ENCODE results near the gene NEDD4L.

NEDD4L gene

GRCh38 chr18:58391231-58391825, 347.3 kb downstream of the NEDD4L start:
- DNase-seq = no peak

GRCh38 chr18:58391932-58392323, 347.9 kb downstream of the NEDD4L start:
- DNase-seq = no peak

DNA sequence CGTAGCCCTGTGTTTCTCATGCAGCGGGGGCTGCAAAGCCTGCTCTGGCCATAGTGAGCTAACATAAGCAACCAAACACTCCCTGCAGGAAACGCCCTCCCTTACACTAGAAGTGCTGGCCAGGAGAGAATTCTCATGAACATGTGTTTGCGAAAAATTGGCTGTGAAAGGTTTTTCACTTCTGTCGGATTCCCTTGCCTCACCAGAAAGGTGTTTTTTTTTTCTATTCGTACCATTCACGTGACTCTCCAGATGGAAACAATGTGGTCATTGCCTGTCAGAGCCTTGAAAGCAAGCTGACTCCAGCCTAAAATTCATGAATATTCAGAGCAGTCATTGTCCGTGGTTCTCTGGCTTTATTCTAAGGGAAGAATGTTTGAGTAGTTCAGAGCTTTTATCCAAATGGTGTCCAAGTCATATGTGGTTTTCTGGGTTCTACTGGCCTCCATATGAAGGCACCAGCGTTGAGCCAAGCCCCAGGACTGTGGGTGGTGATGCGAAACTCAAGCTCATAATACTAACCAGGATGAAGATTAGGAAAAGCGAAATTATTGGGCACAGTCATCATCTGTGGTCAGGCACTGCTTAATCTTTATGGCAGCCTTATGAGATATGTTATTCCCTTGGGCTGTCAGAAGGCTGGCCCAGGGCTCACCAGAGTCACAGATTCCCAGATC, 348.4 kb downstream of the NEDD4L start:
- DNase-seq = no peak

DNA sequence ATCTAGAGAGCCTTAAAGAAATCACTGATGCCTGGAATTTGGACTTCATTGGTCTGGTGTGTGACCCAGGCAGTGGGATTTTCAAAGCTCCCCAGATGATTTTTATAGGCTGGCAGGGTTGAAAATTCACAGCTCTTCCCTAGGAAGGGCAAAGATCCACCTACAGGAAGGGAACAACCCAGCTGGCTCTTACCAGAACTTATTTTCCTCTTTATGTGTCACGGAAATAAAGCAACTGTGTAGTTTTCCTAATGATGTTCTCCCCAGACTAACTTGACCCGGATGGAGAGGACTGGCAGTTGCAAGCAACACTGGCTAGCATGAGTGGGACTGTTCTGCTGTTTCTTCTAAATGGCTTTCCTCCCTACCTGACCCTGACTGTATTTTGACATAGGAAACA, 349.3 kb downstream of the NEDD4L start:
- DNase-seq = no peak

DNA sequence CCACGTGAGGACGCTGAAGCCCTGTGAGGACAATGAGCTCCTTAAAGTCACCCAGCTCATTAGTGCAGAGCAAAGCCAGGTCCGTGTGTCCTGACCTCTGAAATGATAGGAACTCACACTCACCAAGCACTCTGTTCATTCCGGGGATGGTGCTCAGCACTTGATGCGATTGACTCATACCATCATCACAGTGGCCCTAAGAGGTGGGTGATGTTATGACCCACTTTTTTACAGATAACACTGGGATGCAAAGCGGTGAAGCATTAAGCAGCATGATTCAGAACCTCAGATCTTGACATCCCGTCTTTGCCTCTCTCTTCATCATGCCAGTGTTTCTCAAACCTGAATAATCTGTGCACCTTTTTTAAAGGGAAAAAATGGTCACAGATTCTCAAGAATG, 350.0 kb downstream of the NEDD4L start:
- DNase-seq = no peak

DNA sequence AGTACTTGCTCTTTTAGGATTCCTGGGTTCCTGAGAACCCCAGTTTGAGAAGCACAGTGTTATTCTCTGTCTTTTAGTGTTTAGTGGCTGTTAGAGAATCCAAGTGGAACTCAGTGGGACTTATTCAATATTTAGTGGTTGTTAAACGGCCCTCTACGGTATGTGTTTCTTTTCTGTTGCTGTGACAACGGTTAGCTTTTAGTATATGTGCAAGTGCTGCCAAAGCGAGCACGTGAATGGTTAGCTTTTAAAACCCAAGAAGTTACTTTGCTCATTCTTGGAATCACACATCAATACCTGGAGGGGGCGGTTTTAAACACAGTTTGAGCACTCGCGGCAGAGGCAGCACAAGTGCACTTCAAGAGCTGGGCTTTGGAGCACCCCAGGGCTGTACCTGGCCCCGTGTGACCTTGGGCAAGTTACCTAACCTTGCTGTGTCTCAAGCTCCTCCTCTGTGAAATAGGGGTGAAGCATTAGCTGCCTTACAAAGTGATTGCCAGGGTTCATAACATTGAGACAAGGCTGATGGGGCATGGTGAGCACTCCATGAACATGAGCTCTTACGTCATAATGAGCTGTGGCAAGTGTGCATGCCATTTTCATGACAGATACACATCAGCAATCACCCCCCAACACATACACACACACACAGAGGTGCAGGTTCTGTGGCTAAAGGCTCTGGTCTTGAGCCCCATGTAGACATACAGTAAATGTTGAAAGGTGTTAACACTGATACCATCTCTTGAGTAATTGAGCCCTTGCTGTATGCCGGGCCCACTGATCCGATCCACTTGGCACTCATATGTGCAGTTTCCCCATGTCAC, 350.8 kb downstream of the NEDD4L start:
- no peak for DNase-seq

DNA sequence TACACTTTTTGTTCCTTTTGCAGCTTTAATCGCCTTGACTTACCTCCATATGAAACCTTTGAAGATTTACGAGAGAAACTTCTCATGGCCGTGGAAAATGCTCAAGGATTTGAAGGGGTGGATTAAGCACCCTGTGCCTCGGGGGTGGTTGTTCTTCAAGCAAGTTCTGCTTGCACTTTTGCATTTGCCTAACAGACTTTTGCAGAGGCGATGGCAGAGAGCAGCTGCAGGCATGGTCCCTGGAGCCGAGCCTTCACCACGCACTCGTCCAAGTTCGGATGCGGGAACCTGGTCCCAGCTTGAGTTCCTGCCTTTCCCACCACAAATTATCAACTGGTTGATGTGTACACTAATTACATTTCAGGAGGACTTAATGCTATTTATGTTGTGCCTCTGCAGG, 352.1 kb downstream of the NEDD4L start:
- no peak for DNase-seq

DNA sequence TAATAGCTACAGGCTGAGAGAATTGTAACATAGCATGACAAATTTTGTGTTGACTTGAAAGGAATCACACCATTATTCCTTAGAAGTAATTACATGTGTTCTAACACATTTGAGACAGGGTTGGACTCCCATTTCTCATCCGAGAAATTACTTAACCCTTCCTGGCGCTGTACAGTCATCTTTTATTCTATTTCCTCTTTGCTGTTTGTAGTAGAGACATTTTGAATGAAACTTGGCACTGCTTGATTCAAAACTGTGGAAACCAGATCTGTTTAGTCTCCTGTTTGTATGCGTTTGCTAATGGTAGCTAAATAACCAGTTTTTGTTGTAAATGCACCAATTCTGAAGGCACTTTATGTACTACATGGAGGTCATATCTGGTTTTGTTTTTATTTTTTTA, 352.9 kb downstream of the NEDD4L start:
- DNase-seq = no peak

DNA sequence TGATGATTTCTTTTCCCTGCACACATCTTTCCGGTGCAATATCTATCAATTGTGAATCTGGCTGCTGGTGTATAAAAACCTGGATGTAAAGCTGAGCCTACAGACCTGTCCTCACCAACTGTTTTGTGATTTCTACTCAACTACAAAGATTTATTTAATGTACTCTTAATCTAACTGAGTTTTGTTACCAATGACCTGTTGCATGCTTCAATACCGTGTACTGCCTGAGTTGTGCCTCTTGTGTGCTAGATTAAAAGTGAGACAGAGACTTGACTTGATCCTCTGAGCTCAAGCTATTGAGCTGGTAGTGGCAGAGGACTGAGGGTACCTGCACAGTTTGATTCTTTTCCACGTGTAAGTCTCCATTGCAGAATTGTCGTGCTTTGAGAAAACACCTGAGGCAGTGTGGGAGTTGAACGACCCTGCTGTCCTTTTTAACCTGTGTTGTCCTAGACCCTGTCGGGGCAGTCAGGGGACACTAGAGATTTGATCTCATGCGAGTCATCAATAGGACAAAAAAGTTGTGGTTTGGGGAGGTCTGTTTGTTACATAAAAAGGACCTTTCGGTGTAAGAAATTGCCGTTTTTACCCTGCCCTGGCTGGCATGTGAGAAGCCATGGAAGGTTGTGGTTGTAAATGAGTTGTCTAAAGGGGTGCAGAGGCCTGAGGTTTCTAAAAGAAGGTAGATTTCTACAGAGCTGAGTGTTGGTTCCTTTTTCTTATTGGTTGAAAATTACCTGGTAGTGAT, 353.5 kb downstream of the NEDD4L start:
- no peak for DNase-seq

- no peak for DNase-seq
Observed at GRCh38 chr18:58398648-58399398, 354.8 kb downstream of the NEDD4L start.

GRCh38 chr18:58400331-58400870, 356.4 kb downstream of the NEDD4L start:
- DNase-seq = no peak

DNA sequence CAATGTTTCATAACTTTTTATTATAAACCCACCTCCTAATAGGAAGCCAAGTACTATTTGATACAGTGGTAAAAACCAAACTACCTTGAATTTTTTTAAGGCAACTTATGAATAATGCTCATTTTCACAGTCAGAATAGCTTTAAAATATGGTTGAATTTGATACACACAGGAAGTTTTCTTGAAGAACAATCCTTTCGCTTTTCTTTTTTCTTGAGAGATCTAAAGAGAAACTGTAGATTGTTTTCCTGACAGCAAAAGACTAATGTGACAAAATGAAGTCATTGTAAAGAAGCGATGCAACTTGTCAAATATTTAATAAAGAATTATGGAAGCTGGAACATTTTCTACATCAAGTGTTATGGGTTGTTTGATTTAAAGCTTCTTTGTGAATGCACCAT, 357.2 kb downstream of the NEDD4L start:
- no peak for DNase-seq

DNA sequence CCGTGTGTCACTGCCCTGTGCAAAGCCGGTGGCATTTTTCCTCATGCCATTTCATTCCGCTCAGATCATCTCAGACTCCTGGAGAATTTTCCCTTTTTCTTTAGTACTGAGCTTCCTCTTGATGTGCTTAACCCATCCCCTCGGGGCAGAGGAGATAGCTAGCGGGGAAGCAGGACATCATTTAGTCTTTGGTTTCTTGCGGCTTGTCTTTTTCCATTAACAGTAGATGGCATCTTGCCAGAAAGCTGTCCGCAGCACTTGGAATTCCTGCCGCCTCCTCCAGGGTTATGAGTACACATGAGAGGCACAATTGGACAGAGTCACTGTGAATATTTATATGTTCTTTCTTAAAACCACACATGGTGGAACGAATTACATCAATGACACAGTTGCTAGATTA, 358.2 kb downstream of the NEDD4L start:
- no peak for DNase-seq

DNA sequence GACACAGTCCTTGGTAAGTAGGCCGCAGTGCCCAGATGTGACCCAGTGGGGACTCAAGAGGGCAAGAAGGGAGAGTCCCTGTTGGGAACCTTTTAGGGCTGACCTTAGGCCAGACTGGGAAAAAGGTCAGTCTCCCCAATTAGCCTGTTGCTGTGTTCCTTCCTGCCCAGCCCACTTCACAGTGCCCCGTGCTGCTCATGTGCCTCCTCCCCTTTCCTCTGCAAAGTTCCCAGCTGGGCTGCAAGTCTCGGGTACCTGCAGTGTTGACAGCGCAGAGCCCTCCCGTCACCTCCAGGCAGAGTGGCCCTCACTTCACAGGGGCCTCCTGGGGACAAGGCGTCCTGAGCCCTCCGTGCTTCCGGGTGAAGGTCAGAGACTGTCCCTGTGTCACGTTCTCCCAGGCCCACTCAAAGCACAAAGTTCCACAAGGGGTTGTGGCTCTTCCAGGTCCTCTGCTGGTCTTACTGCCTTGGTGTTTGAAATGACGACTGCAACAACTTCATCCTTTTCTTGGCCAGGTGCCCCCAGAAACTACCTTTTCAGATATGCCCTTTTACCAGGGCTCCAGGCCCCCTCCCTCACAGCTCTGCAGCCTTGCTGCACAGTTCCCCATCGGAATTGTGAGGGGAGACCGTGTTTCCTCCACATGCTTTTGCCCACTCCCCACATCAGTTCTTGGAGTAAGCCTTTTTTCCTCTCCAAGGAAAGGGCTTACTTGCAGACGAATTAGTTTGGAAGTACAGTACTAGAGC, 359.1 kb downstream of the NEDD4L start:
- no peak for DNase-seq

GRCh38 chr18:58403799-58404455, 359.9 kb downstream of the NEDD4L start:
- DNase-seq = no peak

- DNase-seq = no peak
Observed at GRCh38 chr18:58405107-58405898, 361.3 kb downstream of the NEDD4L start.

GRCh38 chr18:58407263-58407648, 363.2 kb downstream of the NEDD4L start:
- no peak for DNase-seq

DNA sequence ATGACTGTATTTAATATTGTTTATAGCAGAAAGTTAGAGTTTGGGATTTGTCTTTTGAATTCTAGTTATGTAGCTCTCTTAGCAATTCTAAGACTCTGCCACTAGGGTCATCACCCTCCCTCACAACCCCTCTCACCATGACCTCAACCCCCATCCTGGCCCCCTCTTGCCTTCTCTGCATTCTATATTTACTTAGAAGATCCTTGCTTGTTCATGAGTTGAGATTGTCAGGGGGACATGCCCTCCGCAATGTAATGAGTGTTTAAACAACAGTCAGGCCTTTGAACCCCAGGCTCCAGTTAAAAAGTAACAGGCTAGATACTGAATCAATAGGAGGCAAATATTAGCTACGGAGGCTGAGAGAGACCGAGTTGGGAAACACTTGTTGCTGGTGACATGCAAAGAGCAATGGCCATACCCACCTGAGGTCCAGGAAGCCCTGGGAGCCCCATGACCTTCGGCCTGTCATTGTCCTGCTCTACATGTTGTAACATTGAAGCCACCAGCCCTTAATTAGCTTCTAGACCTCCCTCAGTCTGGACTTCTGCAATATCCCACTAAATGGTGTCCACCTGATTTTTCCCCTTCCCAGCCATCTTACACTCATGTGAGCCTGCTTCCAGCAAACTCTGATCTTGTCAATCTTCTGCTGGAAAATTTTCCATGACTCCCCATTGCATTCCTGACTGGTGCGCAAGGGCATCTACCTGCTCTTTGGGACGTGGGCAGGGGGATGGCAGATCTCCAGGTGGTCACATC, 363.8 kb downstream of the NEDD4L start:
- DNase-seq = no peak

GRCh38 chr18:58408665-58409064, 364.6 kb downstream of the NEDD4L start:
- DNase-seq = no peak
